Measurements from ENCODE around the gene TIMP3.

GRCh38 chr22:32842486-32842885 is 41.0 kb downstream of the TIMP3 start:
- TF ChIP-seq CTCF (IDR thresholded peaks at IDR 0.05; ENCODE audit: poor library complexity, severe bottlenecking) (no peak), REST (IDR thresholded peaks at IDR 0.05; ENCODE audit: borderline replicate concordance) (no peak), EP300 (conservative IDR thresholded peaks at IDR 0.05; ENCODE audit: poor library complexity, severe bottlenecking) (no peak), EZH2 (IDR thresholded peaks at IDR 0.05; ENCODE audit: borderline replicate concordance, insufficient read depth, low read length, poor library complexity, severe bottlenecking) (no peak), TAF1 (IDR thresholded peaks at IDR 0.05; ENCODE audit: low read depth) (no peak), POLR2AphosphoS5 (IDR thresholded peaks at IDR 0.05) (no peak)
